ENCODE measurements around the gene CFAP90. TPM values are rescaled to one million over a fixed set of nuclear protein-coding genes. Genes with fewer than 3 reads are reported as not detected.

The CFAP90 gene
- polyA plus RNA-seq, 1 of the 3 experiments (the other 2 are of a cell fraction): 0.10 TPM

DNA sequence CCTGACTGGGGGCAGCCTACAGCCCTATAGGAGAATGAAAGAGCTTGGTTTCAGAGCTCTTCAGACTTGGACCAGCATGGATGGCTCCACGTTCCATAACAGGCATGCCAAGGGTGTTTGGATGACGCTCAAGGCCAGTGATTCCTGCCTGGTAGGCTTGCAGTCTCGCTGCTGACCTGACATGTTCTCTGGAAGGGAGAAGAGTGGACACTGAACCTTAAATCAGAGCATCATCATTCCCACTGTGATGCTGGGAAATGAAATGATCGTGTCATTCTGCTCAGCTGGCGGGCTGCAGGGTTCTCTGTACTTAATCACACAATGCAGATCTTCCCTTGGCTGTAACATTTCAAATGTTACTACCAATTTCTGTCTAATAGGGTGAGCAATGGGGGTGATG lies 57.0 kb downstream of the CFAP90 start:
- no peak overlapping the region for H2AFZ ChIP-seq (ENCODE audit: low read depth)
- H3K36me3 ChIP-seq (replicated peaks in 1 of 2; ENCODE audit: control insufficient read depth in 1 of 2, insufficient read depth in 2 of 2, low read length in 1 of 2): no peaks in the 10 kb centered on the region
- no peaks in the 10 kb centered on the region for H3K9me3 ChIP-seq
- no peak overlapping the region for H3K9ac ChIP-seq
- no peaks in the 10 kb centered on the region for H4K20me1 ChIP-seq (ENCODE audit: insufficient read depth)
- H3K27ac ChIP-seq (ENCODE audit: low read depth in 2 of 2, low read length in 1 of 2): no peak overlapping the region
- H3K4me3 ChIP-seq (ENCODE audit: low read depth in 2 of 2, low read length in 1 of 2): no peak overlapping the region
- TF ChIP-seq FOSL2 (IDR thresholded peaks at IDR 0.05; ENCODE audit: borderline replicate concordance, low read depth) (no peak), GABPA (IDR thresholded peaks at IDR 0.05; ENCODE audit: low read depth) (no peak), CTCF (IDR thresholded peaks at IDR 0.05) (no peak), ZBTB33 (IDR thresholded peaks at IDR 0.05; ENCODE audit: borderline replicate concordance, low read depth) (no peak), GATA2 (CRISPR knock-in tag; IDR thresholded peaks at IDR 0.05) (no peak), POLR2AphosphoS5 (IDR thresholded peaks at IDR 0.05; ENCODE audit: low read depth, low read length) (no peak), NFIC (IDR thresholded peaks at IDR 0.05; ENCODE audit: borderline replicate concordance) (no peak)
- TF ChIP-seq, protein P1, sequence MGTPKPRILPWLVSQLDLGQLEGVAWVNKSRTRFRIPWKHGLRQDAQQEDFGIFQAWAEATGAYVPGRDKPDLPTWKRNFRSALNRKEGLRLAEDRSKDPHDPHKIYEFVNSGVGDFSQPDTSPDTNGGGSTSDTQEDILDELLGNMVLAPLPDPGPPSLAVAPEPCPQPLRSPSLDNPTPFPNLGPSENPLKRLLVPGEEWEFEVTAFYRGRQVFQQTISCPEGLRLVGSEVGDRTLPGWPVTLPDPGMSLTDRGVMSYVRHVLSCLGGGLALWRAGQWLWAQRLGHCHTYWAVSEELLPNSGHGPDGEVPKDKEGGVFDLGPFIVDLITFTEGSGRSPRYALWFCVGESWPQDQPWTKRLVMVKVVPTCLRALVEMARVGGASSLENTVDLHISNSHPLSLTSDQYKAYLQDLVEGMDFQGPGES (IDR thresholded peaks at IDR 0.05; ENCODE audit: low read depth, low read length): no peak
- TF ChIP-seq, protein P2, sequence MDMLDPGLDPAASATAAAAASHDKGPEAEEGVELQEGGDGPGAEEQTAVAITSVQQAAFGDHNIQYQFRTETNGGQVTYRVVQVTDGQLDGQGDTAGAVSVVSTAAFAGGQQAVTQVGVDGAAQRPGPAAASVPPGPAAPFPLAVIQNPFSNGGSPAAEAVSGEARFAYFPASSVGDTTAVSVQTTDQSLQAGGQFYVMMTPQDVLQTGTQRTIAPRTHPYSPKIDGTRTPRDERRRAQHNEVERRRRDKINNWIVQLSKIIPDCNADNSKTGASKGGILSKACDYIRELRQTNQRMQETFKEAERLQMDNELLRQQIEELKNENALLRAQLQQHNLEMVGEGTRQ (IDR thresholded peaks at IDR 0.05; ENCODE audit: borderline replicate concordance, low read depth, low read length): no peak
- H3F3A ChIP-seq (replicated peaks; ENCODE audit: insufficient read depth): no peaks in the 10 kb centered on the region
- no peak overlapping the region for H3K4me2 ChIP-seq
- H3K27me3 ChIP-seq (ENCODE audit: insufficient read depth): peaks cover 10% of the 10 kb centered on the region
- POLR2A ChIA-PET: no interaction called here
- H3K9me2 ChIP-seq: no peaks in the 10 kb centered on the region
- no peaks in the 10 kb centered on the region for H3K79me2 ChIP-seq (ENCODE audit: insufficient read depth)
- H3K4me1 ChIP-seq (ENCODE audit: control insufficient read depth in 1 of 2, insufficient read depth in 2 of 2, low read depth in 1 of 2, low read length in 1 of 2): no peaks in the 10 kb centered on the region
- no peak for DNase-seq
- 4% methylated on average over 4 of the region's 5 CpGs for WGBS (ENCODE audit: low lambda C conversion rate)
- CTCF ChIA-PET: interaction anchor here (1.5 kb wide), 1 partner anchor 10 kb away, joined by 3 read pairs; no protein-coding TSS in a partner anchor

GRCh38 chr5:7789567-7789966 lies 61.4 kb downstream of the CFAP90 start:
- 35% methylated on average over 7 of the region's 7 CpGs for WGBS (ENCODE audit: low lambda C conversion rate)
- CTCF ChIA-PET: interaction anchor here (1.1 to 1.5 kb wide), 2 partner anchors 9 to 26 kb away, joined by 3 to 4 read pairs; no protein-coding TSS in a partner anchor
- TF ChIP-seq GABPA (IDR thresholded peaks at IDR 0.05; ENCODE audit: low read depth) (no peak), ELF1 (IDR thresholded peaks at IDR 0.05) (no peak), FOXJ3 (CRISPR knock-in tag; IDR thresholded peaks at IDR 0.05) (no peak), REST (IDR thresholded peaks at IDR 0.05; ENCODE audit: low read depth, low read length) (no peak), MXI1 (IDR thresholded peaks at IDR 0.05; ENCODE audit: low read depth, low read length) (no peak), NRF1 (IDR thresholded peaks at IDR 0.05; ENCODE audit: low read depth, low read length) (no peak), TAF1 (IDR thresholded peaks at IDR 0.05; ENCODE audit: borderline replicate concordance, low read depth, low read length) (no peak), TCF12 (IDR thresholded peaks at IDR 0.05) (no peak), TEAD4 (IDR thresholded peaks at IDR 0.05; ENCODE audit: borderline replicate concordance, insufficient read depth) (no peak)
- TF ChIP-seq, protein P3, sequence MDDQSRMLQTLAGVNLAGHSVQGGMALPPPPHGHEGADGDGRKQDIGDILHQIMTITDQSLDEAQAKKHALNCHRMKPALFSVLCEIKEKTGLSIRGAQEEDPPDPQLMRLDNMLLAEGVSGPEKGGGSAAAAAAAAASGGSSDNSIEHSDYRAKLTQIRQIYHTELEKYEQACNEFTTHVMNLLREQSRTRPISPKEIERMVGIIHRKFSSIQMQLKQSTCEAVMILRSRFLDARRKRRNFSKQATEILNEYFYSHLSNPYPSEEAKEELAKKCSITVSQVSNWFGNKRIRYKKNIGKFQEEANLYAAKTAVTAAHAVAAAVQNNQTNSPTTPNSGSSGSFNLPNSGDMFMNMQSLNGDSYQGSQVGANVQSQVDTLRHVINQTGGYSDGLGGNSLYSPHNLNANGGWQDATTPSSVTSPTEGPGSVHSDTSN (IDR thresholded peaks at IDR 0.05): no peak

More at GRCh38 chr5:7789567-7789966, 61.4 kb downstream of the CFAP90 start:
- Histone ChIP-seq H3F3A (replicated peaks; ENCODE audit: insufficient read depth) (no peaks in the 10 kb centered on the region), H3K9me2 (no peaks in the 10 kb centered on the region), H3K4me2 (no peak overlapping the region), H2AFZ (ENCODE audit: low read depth) (no peak overlapping the region), H3K79me2 (ENCODE audit: insufficient read depth) (no peaks in the 10 kb centered on the region), H3K36me3 (replicated peaks in 1 of 2; ENCODE audit: control insufficient read depth in 1 of 2, insufficient read depth in 2 of 2, low read length in 1 of 2) (no peaks in the 10 kb centered on the region), H4K20me1 (ENCODE audit: insufficient read depth) (no peaks in the 10 kb centered on the region), H3K4me1 (ENCODE audit: control insufficient read depth in 1 of 2, insufficient read depth in 2 of 2, low read depth in 1 of 2, low read length in 1 of 2) (no peaks in the 10 kb centered on the region), H3K9me3 (no peaks in the 10 kb centered on the region), H3K9ac (no peak overlapping the region), H3K27ac (ENCODE audit: low read depth in 2 of 2, low read length in 1 of 2) (no peak overlapping the region), H3K4me3 (ENCODE audit: low read depth in 2 of 2, low read length in 1 of 2) (no peak overlapping the region), H3K27me3 (ENCODE audit: insufficient read depth) (peaks cover 21% of the 10 kb centered on the region)
- POLR2A ChIA-PET: no interaction called here
- DNase-seq: no peak
